ENCODE measurements around the gene SPINT3. TPM values are rescaled to one million over a fixed set of nuclear protein-coding genes. Genes with fewer than 3 reads are reported as not detected.
A peak's percentile ranks its signal among the peaks of the same experiment; 100 is the strongest.
"Not testable (repeated sequence)": the region's sequence is repeated elsewhere in the genome, so short reads cannot be mapped to it uniquely, and the experiment has no call there.

SPINT3 gene
- total RNA-seq, 4 donors from 2014 or later: not detected

- no peak overlapping the region for H3K4me3 ChIP-seq
- H3K4me1 ChIP-seq: no peaks in the 10 kb centered on the region
- H3K27me3 ChIP-seq: peaks cover 0 to 64% (median 0%) of the 10 kb centered on the region in 4 donors
- no peaks in the 10 kb centered on the region for H3K9me3 ChIP-seq
- intact Hi-C loops (cut with DNase I): no loop called here
- TF ChIP-seq POLR2A (IDR thresholded peaks at IDR 0.05) (no peak), CTCF (IDR thresholded peaks at IDR 0.05) (no peak)
- WGBS, 2 donors: 79 to 97% methylated on average over 4 to 7 of the region's 7 CpGs
- DNase-seq: no peak
- H3K27ac ChIP-seq: no peak overlapping the region
- no peaks in the 10 kb centered on the region for H3K36me3 ChIP-seq
These were observed 35.6 kb downstream of the SPINT3 start for GRCh38 chr20:45479822-45480221.

- DNase-seq; intact Hi-C loops (cut with DNase I); H3K36me3 ChIP-seq; H3K9me3 ChIP-seq; H3K4me1 ChIP-seq; H3K27ac ChIP-seq; H3K4me3 ChIP-seq: not testable (repeated sequence)
- H3K27me3 ChIP-seq: peaks cover 0 to 71% (median 0%) of the 10 kb centered on the region in 4 donors
- 64 to 100% methylated on average over 1 to 4 of the region's 7 CpGs for WGBS, 2 donors
These were observed 37.8 kb downstream of the SPINT3 start for GRCh38 chr20:45477530-45478148.

GRCh38 chr20:45472286-45472685 is 43.1 kb downstream of the SPINT3 start:
- intact Hi-C loops (cut with DNase I): not testable (repeated sequence)
- 75 to 93% methylated on average over 3 of the region's 3 CpGs for WGBS, 2 donors

GRCh38 chr20:45470937-45471336 is 44.5 kb downstream of the SPINT3 start:
- no peak for TF ChIP-seq POLR2A (IDR thresholded peaks at IDR 0.05)
- TF ChIP-seq CTCF (IDR thresholded peaks at IDR 0.05): no peak
- intact Hi-C loops (cut with DNase I): no loop called here
- H3K27ac ChIP-seq: peak overlapping the region; percentile 54 to 77 (median 68)
- H3K4me3 ChIP-seq: peak overlapping the region; percentile 31 to 70 (median 52)
- 36 to 40% methylated on average over 9 to 10 of the region's 10 CpGs for WGBS, 2 donors
- no peak for DNase-seq
- peaks cover 0 to 77% (median 3%) of the 10 kb centered on the region in 4 donors for H3K27me3 ChIP-seq
- H3K36me3 ChIP-seq: no peaks in the 10 kb centered on the region
- H3K4me1 ChIP-seq: peaks cover 17 to 22% (median 19%) of the 10 kb centered on the region in 3 donors
- no peaks in the 10 kb centered on the region for H3K9me3 ChIP-seq

More at GRCh38 chr20:45472286-45472685, 43.1 kb downstream of the SPINT3 start:
- Histone ChIP-seq H3K4me1 (peaks cover 17 to 22% (median 19%) of the 10 kb centered on the region in 3 donors), H3K27me3 (peaks cover 0 to 76% (median 3%) of the 10 kb centered on the region in 4 donors)
- not testable (repeated sequence) for H3K27ac ChIP-seq, DNase-seq, H3K36me3 ChIP-seq, H3K9me3 ChIP-seq, H3K4me3 ChIP-seq

GRCh38 chr20:45470262-45470931 is 45.0 kb downstream of the SPINT3 start:
- DNase-seq: no peak
- no peaks in the 10 kb centered on the region for H3K36me3 ChIP-seq
- no peaks in the 10 kb centered on the region for H3K9me3 ChIP-seq
- intact Hi-C loops (cut with DNase I): no loop called here
- WGBS, 2 donors: no CpG with 5 or more reads among the region's 50 CpGs
- peak overlapping the region; percentile 54 to 77 (median 68) for H3K27ac ChIP-seq
- H3K4me3 ChIP-seq: peak overlapping the region; percentile 31 to 70 (median 52)
- TF ChIP-seq POLR2A (IDR thresholded peaks at IDR 0.05): no peak
- H3K27me3 ChIP-seq: peaks cover 0 to 77% (median 3%) of the 10 kb centered on the region in 4 donors
- peaks cover 17 to 22% (median 19%) of the 10 kb centered on the region in 3 donors for H3K4me1 ChIP-seq

- no peaks in the 10 kb centered on the region for H3K9me3 ChIP-seq
- DNase-seq: no peak
- H3K36me3 ChIP-seq: no peaks in the 10 kb centered on the region
- no peak for TF ChIP-seq CTCF (IDR thresholded peaks at IDR 0.05)
- no peak for TF ChIP-seq POLR2A (IDR thresholded peaks at IDR 0.05)
- H3K4me3 ChIP-seq: peak within 1 kb of the TSS; percentile 31 to 70 (median 52)
- intact Hi-C loops (cut with DNase I): loop anchor here (10.0 kb wide), 1 partner anchor 305 kb away; no protein-coding TSS in a partner anchor
- peaks cover 17 to 22% (median 19%) of the 10 kb centered on the region in 3 donors for H3K4me1 ChIP-seq
- 0 to 22% methylated on average over 5 to 7 of the region's 54 CpGs for WGBS, 2 donors
- H3K27ac ChIP-seq: peak within 1 kb of the TSS; percentile 54 to 77 (median 68)
- peaks cover 0 to 80% (median 3%) of the 10 kb centered on the region in 4 donors for H3K27me3 ChIP-seq
These were observed 45.8 kb downstream of the SPINT3 start, which contains the start of gene WFDC2 for GRCh38 chr20:45469336-45470261. TSS of gene WFDC2 (plus strand) at chr20:45469753. CDS start at chr20:45469782, 29 bp downstream.
